NCI-H2107 treated with DMSO at 0.1 percent for 48 hours (cell line): Measurements from ENCODE around the gene CHN1.
A peak's percentile ranks its signal among the peaks of the same experiment; 100 is the strongest.

Source experiments
- DNase-seq: peaks from one replicate; lab custom pipeline; 2025; ENCODE audit not compliant: unreplicated experiment; lab: John Stamatoyannopoulos, UW

The CHN1 gene

GRCh38 chr2:174789001-174789400 is 216.2 kb downstream of the CHN1 start:
- DNase-seq, result no peak

- no peak for DNase-seq
These were observed 216.8 kb downstream of the CHN1 start for GRCh38 chr2:174788291-174788929.

GRCh38 chr2:174787487-174788205 is 217.5 kb downstream of the CHN1 start:
- no peak for DNase-seq

GRCh38 chr2:174786066-174786725 is 219.0 kb downstream of the CHN1 start:
- DNase-seq, result no peak

GRCh38 chr2:174785481-174785880 is 219.7 kb downstream of the CHN1 start:
- no peak for DNase-seq

- DNase-seq, result no peak
These were observed 220.3 kb downstream of the CHN1 start for GRCh38 chr2:174784909-174785308.

- no peak for DNase-seq
These were observed 220.9 kb downstream of the CHN1 start for GRCh38 chr2:174784316-174784715.

GRCh38 chr2:174781996-174782395 is 223.2 kb downstream of the CHN1 start:
- DNase-seq, result no peak

- DNase-seq, result no peak
These were observed 223.9 kb downstream of the CHN1 start for GRCh38 chr2:174781298-174781697.

GRCh38 chr2:174780856-174781255 is 224.3 kb downstream of the CHN1 start:
- no peak for DNase-seq

GRCh38 chr2:174780191-174780840 is 224.9 kb downstream of the CHN1 start:
- DNase-seq, result no peak

GRCh38 chr2:174779361-174779928 is 225.7 kb downstream of the CHN1 start:
- DNase-seq, result peak; percentile 36

GRCh38 chr2:174778085-174778981 is 226.8 kb downstream of the CHN1 start:
- no peak for DNase-seq

GRCh38 chr2:174777347-174778084 is 227.7 kb downstream of the CHN1 start:
- no peak for DNase-seq

GRCh38 chr2:174776675-174777074 is 228.5 kb downstream of the CHN1 start:
- no peak for DNase-seq

- no peak for DNase-seq
These were observed 229.0 kb downstream of the CHN1 start for GRCh38 chr2:174776223-174776622.

- no peak for DNase-seq
These were observed 229.6 kb downstream of the CHN1 start for GRCh38 chr2:174775571-174775980.

- DNase-seq, result no peak
These were observed 230.3 kb downstream of the CHN1 start for GRCh38 chr2:174774886-174775285.

- DNase-seq, result no peak
These were observed 232.0 kb downstream of the CHN1 start for GRCh38 chr2:174773215-174773614.

GRCh38 chr2:174772472-174772801 is 232.7 kb downstream of the CHN1 start:
- no peak for DNase-seq
